Measurements from ENCODE around the gene SYNGAP1. TPM values are rescaled to one million over a fixed set of nuclear protein-coding genes. Genes with fewer than 3 reads are reported as not detected.

Gene SYNGAP1
- total and polyA plus RNA-seq, 9 of the 15 experiments (the other 6 are each of a cell fraction or from before 2014, with no cell fraction given): 0.01 to 22.8 (median 3.2) TPM

DNA sequence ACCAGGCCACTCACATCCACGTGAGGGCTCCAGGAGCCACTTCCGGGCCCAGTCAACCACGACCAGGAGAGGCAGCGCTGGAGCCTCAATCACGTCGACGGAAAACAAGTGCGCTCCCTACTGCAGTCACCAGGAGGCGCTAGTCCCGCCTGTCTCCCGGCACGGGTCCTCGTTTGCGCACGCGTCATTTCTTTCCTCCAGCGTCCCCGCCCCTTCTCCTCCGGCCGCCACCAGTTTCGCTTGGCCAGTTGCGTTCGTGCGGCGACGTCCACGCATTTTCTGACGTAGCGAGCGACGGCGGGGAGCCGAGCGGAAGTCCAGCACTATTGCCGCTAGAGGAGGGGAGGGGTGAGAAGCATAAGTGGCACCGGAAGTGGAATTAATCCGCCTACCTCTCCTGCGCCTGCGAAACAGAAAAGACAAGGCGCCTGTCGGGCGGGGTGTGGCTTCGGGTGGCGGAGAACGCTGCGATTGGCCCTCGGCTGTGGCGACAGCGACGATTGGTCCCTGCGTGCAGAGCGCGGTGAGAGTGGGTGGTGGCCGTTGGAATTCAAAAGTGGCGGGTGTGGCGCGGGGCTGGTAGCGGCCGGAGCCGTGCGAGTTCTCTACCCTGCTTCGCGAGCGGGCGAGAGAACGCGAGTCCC is 28.5 kb upstream of the SYNGAP1 start, which contains the start of gene KIFC1 (continued):
- TF ChIP-seq, protein P1, sequence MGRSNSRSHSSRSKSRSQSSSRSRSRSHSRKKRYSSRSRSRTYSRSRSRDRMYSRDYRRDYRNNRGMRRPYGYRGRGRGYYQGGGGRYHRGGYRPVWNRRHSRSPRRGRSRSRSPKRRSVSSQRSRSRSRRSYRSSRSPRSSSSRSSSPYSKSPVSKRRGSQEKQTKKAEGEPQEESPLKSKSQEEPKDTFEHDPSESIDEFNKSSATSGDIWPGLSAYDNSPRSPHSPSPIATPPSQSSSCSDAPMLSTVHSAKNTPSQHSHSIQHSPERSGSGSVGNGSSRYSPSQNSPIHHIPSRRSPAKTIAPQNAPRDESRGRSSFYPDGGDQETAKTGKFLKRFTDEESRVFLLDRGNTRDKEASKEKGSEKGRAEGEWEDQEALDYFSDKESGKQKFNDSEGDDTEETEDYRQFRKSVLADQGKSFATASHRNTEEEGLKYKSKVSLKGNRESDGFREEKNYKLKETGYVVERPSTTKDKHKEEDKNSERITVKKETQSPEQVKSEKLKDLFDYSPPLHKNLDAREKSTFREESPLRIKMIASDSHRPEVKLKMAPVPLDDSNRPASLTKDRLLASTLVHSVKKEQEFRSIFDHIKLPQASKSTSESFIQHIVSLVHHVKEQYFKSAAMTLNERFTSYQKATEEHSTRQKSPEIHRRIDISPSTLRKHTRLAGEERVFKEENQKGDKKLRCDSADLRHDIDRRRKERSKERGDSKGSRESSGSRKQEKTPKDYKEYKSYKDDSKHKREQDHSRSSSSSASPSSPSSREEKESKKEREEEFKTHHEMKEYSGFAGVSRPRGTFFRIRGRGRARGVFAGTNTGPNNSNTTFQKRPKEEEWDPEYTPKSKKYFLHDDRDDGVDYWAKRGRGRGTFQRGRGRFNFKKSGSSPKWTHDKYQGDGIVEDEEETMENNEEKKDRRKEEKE (IDR thresholded peaks at IDR 0.05; ENCODE audit: borderline replicate concordance in 1 of 2, control insufficient read depth in 1 of 2, low read depth in 2 of 2, low read length in 1 of 2): no peak
- peak; percentile 98 for TF ChIP-seq ELF1 (tag; IDR thresholded peaks at IDR 0.05)
- TF ChIP-seq HMG20A (CRISPR knock-in tag; conservative IDR thresholded peaks at IDR 0.05): no peak
- TF ChIP-seq ATF1 (CRISPR knock-in tag; IDR thresholded peaks at IDR 0.05): peak; percentile 74; the same call in 1 of the 2 replicates
- TF ChIP-seq ATF1 (tag; IDR thresholded peaks at IDR 0.05): peak; percentile 98
- TF ChIP-seq MAZ (CRISPR knock-in tag; conservative IDR thresholded peaks at IDR 0.05 in 1 of 2, IDR thresholded peaks at IDR 0.05 in 1 of 2): peak; percentile 92 to 96
- TF ChIP-seq ZNF24 (IDR thresholded peaks at IDR 0.05): peak; percentile 99
- no peak for TF ChIP-seq CHD1 (IDR thresholded peaks at IDR 0.05; ENCODE audit: low read length)
- TF ChIP-seq, protein P2, sequence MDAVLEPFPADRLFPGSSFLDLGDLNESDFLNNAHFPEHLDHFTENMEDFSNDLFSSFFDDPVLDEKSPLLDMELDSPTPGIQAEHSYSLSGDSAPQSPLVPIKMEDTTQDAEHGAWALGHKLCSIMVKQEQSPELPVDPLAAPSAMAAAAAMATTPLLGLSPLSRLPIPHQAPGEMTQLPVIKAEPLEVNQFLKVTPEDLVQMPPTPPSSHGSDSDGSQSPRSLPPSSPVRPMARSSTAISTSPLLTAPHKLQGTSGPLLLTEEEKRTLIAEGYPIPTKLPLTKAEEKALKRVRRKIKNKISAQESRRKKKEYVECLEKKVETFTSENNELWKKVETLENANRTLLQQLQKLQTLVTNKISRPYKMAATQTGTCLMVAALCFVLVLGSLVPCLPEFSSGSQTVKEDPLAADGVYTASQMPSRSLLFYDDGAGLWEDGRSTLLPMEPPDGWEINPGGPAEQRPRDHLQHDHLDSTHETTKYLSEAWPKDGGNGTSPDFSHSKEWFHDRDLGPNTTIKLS (IDR thresholded peaks at IDR 0.05; ENCODE audit: borderline replicate concordance, low read depth): peak; percentile 89
- TF ChIP-seq, protein P3, sequence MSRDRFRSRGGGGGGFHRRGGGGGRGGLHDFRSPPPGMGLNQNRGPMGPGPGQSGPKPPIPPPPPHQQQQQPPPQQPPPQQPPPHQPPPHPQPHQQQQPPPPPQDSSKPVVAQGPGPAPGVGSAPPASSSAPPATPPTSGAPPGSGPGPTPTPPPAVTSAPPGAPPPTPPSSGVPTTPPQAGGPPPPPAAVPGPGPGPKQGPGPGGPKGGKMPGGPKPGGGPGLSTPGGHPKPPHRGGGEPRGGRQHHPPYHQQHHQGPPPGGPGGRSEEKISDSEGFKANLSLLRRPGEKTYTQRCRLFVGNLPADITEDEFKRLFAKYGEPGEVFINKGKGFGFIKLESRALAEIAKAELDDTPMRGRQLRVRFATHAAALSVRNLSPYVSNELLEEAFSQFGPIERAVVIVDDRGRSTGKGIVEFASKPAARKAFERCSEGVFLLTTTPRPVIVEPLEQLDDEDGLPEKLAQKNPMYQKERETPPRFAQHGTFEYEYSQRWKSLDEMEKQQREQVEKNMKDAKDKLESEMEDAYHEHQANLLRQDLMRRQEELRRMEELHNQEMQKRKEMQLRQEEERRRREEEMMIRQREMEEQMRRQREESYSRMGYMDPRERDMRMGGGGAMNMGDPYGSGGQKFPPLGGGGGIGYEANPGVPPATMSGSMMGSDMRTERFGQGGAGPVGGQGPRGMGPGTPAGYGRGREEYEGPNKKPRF (IDR thresholded peaks at IDR 0.05; ENCODE audit: low read depth, low read length): no peak
- peak; percentile 81 for TF ChIP-seq CCNT2 (IDR thresholded peaks at IDR 0.05; ENCODE audit: borderline replicate concordance, extremely low read depth, insufficient read length, low read depth, low read length)
- TF ChIP-seq, protein P4, sequence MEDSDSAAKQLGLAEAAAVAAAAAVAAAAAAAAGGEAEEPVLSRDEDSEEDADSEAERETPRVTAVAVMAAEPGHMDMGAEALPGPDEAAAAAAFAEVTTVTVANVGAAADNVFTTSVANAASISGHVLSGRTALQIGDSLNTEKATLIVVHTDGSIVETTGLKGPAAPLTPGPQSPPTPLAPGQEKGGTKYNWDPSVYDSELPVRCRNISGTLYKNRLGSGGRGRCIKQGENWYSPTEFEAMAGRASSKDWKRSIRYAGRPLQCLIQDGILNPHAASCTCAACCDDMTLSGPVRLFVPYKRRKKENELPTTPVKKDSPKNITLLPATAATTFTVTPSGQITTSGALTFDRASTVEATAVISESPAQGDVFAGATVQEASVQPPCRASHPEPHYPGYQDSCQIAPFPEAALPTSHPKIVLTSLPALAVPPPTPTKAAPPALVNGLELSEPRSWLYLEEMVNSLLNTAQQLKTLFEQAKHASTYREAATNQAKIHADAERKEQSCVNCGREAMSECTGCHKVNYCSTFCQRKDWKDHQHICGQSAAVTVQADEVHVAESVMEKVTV (CRISPR knock-in tag; IDR thresholded peaks at IDR 0.05): peak; percentile 76
- TF ChIP-seq SOX6 (IDR thresholded peaks at IDR 0.05): peak; percentile 65; the same call in 1 of the 2 replicates
- TF ChIP-seq, protein P5, sequence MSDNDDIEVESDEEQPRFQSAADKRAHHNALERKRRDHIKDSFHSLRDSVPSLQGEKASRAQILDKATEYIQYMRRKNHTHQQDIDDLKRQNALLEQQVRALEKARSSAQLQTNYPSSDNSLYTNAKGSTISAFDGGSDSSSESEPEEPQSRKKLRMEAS (CRISPR knock-in tag; IDR thresholded peaks at IDR 0.05): peak; percentile 96
- TF ChIP-seq, protein P6, sequence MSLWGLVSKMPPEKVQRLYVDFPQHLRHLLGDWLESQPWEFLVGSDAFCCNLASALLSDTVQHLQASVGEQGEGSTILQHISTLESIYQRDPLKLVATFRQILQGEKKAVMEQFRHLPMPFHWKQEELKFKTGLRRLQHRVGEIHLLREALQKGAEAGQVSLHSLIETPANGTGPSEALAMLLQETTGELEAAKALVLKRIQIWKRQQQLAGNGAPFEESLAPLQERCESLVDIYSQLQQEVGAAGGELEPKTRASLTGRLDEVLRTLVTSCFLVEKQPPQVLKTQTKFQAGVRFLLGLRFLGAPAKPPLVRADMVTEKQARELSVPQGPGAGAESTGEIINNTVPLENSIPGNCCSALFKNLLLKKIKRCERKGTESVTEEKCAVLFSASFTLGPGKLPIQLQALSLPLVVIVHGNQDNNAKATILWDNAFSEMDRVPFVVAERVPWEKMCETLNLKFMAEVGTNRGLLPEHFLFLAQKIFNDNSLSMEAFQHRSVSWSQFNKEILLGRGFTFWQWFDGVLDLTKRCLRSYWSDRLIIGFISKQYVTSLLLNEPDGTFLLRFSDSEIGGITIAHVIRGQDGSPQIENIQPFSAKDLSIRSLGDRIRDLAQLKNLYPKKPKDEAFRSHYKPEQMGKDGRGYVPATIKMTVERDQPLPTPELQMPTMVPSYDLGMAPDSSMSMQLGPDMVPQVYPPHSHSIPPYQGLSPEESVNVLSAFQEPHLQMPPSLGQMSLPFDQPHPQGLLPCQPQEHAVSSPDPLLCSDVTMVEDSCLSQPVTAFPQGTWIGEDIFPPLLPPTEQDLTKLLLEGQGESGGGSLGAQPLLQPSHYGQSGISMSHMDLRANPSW (CRISPR knock-in tag; IDR thresholded peaks at IDR 0.05): peak; percentile 54; the same call in 1 of the 2 replicates
